GM19463 (cell line): ENCODE measurements around the gene MRPL37.
"Not testable (repeated sequence)": the region's sequence is repeated elsewhere in the genome, so short reads cannot be mapped to it uniquely, and the experiment has no call there.

ENCODE experiments used
- ATAC-seq: cut with Tn5 transposase; IDR thresholded peaks from one replicate; pipeline ENCODE4 v1.9.1; 2021; ENCODE audit warnings: mild to moderate bottlenecking, moderate library complexity; ENCODE audit not compliant: unreplicated experiment

Gene MRPL37

GRCh38 chr1:54172614-54173599, 27.1 kb upstream of the MRPL37 start:
- no peak for ATAC-seq

GRCh38 chr1:54173681-54174080, 26.3 kb upstream of the MRPL37 start:
- ATAC-seq: no peak

GRCh38 chr1:54174106-54174505, 25.9 kb upstream of the MRPL37 start:
- ATAC-seq: no peak

- no peak for ATAC-seq
Observed at GRCh38 chr1:54176621-54177327, 23.2 kb upstream of the MRPL37 start.

GRCh38 chr1:54177726-54178125, 22.2 kb upstream of the MRPL37 start:
- ATAC-seq: no peak

GRCh38 chr1:54178296-54179070, 21.5 kb upstream of the MRPL37 start:
- no peak for ATAC-seq

GRCh38 chr1:54180701-54181360, 19.1 kb upstream of the MRPL37 start:
- no peak for ATAC-seq

- no peak for ATAC-seq
Observed at GRCh38 chr1:54186056-54186455, 13.9 kb upstream of the MRPL37 start.

GRCh38 chr1:54188291-54188690, 11.7 kb upstream of the MRPL37 start:
- ATAC-seq: no peak

- no peak for ATAC-seq
Observed at GRCh38 chr1:54190526-54190925, 9.4 kb upstream of the MRPL37 start.

- ATAC-seq: no peak
Observed at GRCh38 chr1:54191525-54191924, 8.4 kb upstream of the MRPL37 start.

- ATAC-seq: no peak
Observed at GRCh38 chr1:54193453-54193852, 6.5 kb upstream of the MRPL37 start.

- no peak for ATAC-seq
Observed at GRCh38 chr1:54199151-54199764, 709 bp upstream of the MRPL37 start.

GRCh38 chr1:54200519-54200997, 591 bp downstream of the MRPL37 start:
- no peak for ATAC-seq

GRCh38 chr1:54204199-54204598, 4.2 kb downstream of the MRPL37 start:
- no peak for ATAC-seq

- ATAC-seq: no peak
Observed at GRCh38 chr1:54207287-54207686, 7.3 kb downstream of the MRPL37 start.

- not testable (repeated sequence) for ATAC-seq
Observed at GRCh38 chr1:54207896-54208295, 7.9 kb downstream of the MRPL37 start.

GRCh38 chr1:54212872-54213271, 12.9 kb downstream of the MRPL37 start:
- ATAC-seq: no peak

GRCh38 chr1:54215523-54215922, 15.6 kb downstream of the MRPL37 start:
- no peak for ATAC-seq
